GM18868 (cell line): Measurements from ENCODE around the gene ADA.
A peak's percentile ranks its signal among the peaks of the same experiment; 100 is the strongest.

Source experiments
- ATAC-seq: cut with Tn5 transposase; IDR thresholded peaks from one replicate; pipeline ENCODE4 v1.9.1; 2021; ENCODE audit warnings: mild to moderate bottlenecking, moderate library complexity; ENCODE audit not compliant: unreplicated experiment

Gene ADA

GRCh38 chr20:44625361-44625760 lies 26.1 kb downstream of the ADA start:
- no peak for ATAC-seq

DNA sequence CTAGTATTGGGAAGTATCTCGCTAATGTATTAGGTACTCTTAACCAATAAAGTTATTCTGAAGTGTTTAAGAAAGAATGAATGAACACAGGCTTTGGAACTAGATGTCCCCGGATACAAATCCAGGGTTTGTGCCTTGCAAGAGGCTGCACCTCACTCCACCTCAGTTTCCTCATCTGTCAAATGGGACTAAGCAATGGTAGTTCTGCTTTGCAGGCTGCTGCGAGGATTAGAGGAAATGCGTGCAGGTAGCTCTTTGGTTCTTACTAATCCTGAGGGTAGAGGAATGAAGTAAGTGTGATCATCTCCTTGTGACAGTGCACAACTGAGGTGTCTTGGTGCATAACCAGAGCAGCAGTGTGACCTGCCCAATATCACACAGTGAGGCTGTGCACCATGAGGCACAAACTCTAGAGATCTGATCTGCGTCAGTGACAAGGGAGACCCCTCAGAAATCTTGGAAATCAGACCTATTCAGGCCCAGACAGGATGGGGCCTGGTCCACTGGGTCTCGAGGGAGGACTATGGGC lies 26.7 kb downstream of the ADA start:
- ATAC-seq = no peak

DNA sequence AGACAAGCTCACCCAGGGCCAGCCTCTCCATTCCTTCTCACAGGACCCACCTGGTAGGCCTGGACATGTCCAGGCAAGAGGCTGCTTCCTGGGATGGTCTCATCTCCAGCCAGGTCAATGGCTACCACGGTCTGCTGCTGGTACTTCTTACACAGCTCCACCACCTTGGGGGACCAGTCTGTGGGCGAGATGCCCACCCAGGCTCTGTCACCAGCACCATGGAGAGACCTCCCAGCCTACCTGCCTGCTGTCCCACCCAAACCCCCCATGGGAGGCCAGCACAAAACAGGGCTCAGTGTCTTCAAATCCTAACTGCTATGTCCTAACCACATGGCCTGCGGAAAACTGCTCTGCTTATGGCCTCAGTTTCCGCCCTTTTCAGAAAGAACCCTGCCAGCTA lies 27.3 kb downstream of the ADA start:
- ATAC-seq = no peak

DNA sequence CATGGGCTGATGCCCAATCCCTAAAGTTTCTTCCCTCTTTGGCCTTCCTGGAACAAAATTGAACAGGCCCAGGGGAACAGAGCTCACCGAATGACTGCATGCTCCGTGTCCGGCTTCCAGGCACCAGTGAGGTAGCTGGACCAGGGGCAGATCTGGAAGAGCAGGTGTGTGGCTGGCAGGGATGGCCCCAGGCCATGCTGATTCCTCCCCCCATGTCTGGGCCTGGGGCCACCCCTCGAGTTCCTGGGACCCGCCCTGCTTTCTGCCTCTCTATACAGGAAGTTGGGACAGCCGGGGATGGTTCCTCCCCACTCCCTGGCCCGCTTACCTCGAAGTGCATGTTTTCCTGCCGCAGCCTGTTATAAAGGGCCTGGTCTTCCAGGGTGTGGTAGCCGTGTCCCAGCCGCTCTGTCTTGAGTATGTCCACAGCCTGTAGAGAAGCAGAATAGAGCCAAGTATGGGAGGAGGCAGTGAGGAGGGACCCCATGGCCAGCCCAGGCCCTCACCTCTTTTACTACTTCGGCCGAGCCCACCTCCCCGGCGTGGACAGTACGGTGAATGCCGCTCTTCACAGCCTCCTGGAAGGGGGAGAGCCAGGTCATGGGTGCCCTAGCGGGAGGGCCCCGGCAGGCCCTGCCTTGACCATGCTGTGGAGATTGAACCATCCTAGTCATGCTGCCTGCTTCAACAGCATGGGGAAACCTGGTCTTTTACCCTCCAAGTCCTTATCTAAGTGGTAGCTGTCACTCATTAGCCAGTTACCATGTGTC lies 28.8 kb downstream of the ADA start:
- ATAC-seq = no peak

DNA sequence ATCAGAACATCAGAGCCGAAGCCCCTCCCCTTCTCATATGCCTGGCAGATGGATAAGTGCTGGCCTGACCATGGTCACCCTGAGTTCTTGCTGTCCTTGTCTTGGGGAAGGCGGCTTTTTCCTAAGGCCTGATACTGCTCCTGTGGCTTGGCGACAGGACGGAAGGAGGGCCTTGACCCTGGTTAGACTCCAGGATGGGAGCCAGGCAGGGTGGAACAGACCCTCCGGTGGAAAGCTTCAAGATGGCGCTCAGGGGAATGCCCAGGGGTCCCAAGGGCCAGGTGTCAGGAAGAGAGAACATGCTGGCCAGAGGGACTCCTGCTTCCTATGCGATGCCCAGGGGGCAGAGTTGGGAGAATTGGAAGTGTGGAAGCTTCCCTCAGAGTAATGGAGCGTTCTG lies 29.6 kb downstream of the ADA start:
- no peak for ATAC-seq

- ATAC-seq = no peak
Observed at GRCh38 chr20:44621325-44621724, 30.2 kb downstream of the ADA start.

- ATAC-seq = no peak
Observed at GRCh38 chr20:44620030-44620429, 31.5 kb downstream of the ADA start.

GRCh38 chr20:44619294-44619693 lies 32.2 kb downstream of the ADA start:
- no peak for ATAC-seq

GRCh38 chr20:44618318-44618731 lies 33.2 kb downstream of the ADA start:
- no peak for ATAC-seq

DNA sequence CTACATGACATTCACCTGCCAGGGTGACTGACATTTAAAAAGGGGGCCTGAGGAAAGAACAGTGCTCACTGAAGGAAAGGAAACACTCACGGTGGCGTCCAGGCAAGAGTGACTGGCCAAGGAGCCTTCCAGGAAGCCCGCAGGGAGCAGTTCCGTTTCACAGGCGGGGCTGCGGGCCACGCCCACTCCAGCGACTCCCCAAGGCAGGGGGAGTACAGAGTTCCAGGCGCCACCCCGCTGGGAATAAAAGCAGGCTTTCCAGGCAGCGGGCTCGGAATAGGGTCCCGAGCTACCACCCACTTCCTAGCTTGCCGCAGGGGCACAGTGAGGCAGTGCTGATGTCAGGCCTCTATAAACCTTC lies 34.9 kb downstream of the ADA start:
- no peak for ATAC-seq

GRCh38 chr20:44615876-44616603 lies 35.5 kb downstream of the ADA start:
- no peak for ATAC-seq

DNA sequence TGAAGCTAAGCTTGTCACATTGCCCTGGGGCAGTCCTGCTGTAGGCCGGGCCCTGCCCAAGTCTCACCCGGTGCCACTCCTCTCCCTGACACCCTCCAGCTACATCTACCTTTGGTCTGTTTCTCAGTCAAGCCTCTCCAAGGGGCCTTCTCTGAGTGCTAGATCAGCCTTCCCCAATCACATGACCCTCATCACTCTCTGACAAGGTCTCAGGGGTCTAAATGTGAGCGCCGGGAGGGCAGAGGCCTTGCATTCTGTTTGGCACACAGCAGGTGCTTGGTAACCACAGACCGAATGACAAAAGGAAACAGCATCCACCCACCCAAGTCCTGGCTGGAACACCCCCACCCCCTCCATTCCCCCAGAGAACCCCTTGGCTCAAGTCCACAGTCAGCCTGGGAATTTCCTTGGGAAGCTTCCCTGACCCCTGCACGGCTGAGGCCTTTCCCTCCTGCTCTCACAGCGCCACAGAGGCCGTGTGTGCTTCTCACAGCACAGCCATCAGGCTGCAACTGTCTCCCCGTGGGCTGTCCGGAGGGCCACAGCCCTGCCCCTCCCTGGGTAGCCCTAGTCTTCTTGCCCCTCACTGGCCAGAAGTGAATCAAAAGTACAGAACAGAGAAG lies 36.2 kb downstream of the ADA start:
- no peak for ATAC-seq

DNA sequence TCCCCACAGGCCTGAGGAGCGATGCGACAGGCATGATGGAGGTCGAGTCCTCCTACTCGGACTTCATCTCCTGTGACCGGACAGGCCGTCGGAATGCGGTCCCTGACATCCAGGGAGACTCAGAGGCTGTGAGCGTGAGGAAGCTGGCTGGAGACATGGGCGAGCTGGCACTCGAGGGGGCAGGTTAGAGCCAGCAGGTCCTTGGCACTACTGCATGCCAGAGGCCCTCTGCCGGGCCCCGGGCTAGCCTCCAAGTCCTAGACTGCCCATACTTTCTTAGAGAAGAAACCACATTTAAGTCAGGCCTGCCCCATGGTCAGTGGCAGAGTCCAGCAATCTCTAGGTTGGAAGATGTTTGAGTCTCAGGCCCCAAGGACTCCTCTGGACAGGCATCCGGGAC lies 37.0 kb downstream of the ADA start:
- no peak for ATAC-seq

- ATAC-seq = no peak
Observed at GRCh38 chr20:44613575-44613974, 37.9 kb downstream of the ADA start.

GRCh38 chr20:44610313-44610962 lies 41.1 kb downstream of the ADA start:
- ATAC-seq = peak; percentile 10

DNA sequence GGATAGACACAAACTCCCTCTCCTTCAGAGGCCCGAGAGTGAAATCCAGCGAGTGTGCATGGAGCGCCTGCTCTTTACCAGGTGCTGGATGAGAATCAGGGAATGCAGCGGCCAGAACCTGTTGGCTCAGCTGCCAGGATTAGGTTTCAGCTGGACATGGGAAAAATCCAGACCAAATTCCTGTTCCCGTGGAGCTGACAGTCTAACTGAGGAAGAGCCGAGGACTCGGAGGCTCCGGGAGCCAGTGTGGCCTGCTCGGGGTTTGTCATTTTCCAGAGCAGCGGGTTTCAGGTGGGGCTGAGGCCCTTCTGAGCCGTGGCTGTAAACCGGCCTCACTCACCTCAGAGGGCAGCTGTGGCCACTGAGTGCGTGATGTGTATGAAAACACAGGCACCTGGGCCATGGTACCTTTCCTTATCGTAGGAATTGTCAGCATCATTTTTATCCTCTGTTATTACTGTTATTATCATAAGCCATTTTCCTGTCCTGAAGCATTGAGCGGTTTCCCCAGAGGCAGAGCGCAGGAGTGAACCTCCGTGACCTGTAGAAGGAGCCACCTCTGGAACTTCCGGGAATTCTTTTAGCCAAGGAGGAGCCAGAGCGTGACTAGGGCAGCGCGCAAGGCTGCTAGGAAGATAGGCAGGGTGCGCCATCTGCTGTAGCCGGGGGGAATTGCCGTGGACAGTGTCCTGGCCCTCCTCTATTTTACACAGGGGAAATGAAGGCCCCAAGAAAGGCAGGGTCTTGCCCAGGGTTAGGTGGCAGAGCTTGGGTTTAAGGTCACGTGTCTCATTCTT lies 41.8 kb downstream of the ADA start:
- peak; percentile 66 for ATAC-seq

DNA sequence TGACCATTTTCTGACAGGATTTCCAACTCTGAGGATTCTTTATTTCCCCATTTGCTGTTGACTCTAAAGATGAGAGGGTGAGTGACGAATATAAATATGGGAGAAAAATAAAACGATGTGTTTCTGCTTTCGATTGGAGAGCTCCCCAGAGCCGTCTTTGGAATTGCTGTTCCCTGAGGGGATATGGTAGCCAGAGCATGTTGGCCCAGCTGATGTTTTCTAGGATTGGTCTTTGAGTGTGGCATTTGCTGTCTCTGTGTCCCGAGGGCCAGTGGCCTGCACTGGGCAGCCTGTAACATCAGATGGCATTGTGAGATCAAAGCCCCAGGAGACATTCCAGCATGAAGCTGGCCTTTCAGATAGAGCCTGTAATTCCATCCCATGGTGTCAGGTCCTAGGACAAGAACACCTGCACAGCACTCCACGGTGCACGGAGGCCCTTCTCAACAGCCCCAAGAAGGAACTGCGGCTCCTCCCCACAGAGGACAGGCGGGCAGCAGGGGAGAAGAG lies 42.4 kb downstream of the ADA start:
- ATAC-seq = no peak

- ATAC-seq = no peak
Observed at GRCh38 chr20:44606725-44607441, 44.6 kb downstream of the ADA start.

DNA sequence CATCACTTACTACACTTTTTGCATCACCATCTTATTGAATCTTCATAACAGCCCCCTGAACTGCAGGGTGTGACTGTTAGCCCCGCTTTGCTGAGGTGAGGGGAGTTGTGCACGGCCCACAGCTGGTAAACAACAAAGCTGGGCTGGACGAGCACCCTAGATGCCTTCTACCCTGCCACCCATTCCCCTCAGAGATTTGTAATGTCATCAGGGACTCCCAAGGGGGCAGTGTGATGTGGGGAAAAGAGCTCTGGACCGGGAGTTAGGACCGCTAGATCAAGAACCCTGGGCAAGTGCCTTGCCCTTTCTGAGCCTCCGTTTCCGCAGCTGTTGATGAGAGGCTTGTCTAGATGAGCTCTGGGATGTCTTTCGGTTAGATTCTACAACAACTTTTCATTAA lies 48.2 kb downstream of the ADA start:
- ATAC-seq = no peak

- no peak for ATAC-seq
Observed at GRCh38 chr20:44601801-44602204, 49.7 kb downstream of the ADA start.
